HG03045 (cell line): ENCODE data around the gene MAP3K13.
"Not testable (repeated sequence)": the region's sequence is repeated elsewhere in the genome, so short reads cannot be mapped to it uniquely, and the experiment has no call there.

Source experiments
- ATAC-seq: cut with Tn5 transposase; IDR thresholded peaks from one replicate; pipeline ENCODE4 v1.9.1; 2021; ENCODE audit warnings: mild to moderate bottlenecking, moderate library complexity; ENCODE audit not compliant: unreplicated experiment

MAP3K13 gene

DNA sequence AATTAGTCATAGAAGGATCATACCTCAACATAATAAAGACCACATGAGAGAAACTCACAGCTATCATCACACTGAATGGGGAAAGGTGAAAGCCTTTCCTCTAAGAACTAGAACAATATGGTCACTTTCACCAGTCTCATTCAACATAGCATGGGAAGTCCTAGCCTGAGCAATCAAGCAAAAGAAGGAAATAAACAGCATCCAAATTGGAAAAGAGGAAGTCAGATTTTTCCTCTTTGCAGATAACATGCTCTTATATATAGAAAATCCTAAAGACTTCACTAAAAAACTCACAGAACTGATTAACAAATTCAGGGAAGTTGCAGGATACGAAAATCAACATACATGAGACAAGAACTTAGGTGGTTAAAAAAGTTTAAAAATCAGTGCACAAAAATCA, 24.7 kb downstream of the MAP3K13 start:
- ATAC-seq = no peak

DNA sequence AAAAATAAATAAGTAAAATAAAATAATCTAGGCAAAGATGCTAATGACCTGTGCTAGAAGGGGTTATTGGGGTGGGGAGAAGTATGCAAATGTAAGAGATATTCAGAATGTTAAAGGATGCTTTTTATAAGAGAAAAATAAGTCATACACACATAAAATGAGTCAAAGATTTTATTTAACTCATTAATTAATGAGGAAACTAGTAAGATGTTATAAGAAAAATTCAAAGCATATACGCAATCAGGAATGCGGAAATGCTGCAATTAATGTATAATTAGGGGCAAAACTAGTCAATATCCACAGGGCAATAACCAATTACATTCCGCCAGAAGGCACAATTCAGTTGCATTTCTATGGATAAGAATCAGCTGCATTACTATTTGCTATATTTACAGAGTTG, 30.1 kb downstream of the MAP3K13 start:
- no peak for ATAC-seq

DNA sequence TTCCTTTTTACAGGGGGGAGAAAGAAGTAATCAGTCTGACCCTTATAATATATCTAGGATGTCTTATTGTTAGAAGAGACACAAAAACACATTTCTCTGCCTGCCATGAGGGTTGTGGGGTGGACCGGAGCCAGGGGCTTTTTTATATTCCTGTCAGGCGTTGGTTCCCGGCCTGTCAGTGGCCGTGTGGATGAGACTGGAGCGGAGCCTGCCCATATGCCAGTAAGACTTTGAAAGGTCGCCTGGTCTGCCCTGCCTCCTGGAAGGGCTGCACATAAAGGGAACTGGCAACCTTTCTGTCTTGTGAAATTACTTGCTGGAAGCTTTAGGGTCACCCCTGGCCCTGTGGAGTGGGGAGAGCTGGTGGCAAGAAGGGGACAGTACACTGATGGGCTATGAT, 34.7 kb downstream of the MAP3K13 start:
- no peak for ATAC-seq

DNA sequence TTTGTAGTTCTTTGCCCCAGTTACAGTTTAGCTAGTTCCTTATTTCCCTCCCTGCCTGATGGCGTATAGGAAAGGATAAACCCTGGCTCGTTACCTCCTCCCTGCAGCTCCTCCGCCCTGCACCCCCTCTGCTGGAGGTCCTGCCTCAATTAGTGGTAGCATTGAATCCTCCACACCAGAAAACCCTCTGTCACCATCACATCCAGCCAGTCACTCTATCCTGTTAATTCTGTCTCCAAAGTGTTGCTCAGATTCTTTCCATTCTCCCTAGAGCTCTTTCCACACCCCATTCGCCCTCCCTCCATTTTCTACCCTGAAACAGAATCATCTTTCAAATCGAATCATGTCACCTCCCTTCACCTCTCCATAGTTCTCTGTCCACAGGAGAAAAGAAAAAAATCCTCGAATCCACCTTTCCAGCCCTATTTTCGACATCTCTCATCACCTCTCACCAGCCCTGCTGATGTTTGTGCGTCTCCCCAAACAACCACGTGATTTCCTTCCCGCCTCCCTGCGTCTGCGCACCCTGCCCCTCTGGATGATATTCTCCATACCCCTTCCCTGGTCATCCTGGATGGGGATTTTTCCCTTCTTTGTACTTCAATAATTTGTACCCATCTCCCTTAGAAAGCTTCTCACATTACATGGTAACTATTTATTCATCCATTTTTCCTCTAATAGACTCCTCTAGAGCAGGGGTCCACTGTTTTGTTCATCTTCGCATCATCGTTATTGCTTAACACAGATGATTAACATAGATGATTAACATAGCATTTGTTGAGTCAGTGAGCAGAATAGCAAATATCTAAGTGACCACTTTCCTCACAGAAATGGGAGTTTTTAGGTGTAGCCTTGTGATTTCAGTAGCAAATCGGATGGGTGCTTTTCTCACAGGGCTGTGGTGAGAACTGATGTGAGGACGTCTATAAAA, 37.1 kb downstream of the MAP3K13 start:
- ATAC-seq = no peak

DNA sequence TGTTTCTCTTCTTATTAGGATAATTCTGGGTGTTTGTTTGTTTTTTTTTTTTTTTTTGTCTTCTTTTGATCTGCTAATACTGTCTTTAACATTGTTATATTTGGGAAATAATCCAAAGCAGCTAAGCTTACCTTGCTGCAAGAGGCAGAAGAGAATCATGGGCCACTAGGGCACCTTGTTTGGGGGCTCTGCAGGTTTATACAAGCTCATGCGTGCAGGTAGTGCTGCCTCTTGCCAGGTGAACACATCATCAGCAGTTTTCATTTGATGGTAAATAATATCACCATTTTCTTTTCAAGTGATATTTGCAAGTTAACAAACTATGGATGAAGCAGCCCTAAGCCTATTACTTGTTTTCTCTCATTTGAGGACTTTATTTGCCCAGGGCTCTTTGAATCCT, 37.9 kb downstream of the MAP3K13 start:
- ATAC-seq = no peak

DNA sequence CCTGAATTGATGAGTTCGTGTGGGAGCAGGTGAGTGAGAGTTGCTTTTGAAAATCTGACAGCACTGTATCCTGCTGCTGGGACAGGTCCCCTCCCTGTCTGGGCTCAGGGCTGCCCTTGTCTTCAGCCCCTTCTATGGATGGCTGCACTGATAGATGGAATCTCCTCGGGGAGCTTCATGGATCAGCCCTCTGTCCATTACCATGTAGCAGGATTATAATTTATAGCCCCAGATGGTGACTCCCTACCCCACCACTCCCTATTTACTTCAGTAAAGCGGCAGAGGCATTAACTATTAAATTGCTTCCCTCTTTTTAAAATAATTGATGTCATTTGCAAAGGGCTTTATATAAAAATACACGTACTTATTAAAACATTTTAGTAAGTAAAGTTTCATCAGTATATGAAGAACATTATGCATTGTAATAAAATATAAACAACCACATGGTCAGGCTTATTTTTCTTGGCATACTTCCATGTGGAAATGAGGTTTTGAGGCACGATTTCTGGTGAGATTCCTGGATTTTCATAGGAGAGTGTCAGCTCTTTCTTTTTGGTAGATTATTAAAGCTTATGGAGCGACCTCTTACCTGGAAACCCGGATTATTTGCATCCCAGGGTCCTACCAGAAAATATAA, 38.5 kb downstream of the MAP3K13 start:
- no peak for ATAC-seq

DNA sequence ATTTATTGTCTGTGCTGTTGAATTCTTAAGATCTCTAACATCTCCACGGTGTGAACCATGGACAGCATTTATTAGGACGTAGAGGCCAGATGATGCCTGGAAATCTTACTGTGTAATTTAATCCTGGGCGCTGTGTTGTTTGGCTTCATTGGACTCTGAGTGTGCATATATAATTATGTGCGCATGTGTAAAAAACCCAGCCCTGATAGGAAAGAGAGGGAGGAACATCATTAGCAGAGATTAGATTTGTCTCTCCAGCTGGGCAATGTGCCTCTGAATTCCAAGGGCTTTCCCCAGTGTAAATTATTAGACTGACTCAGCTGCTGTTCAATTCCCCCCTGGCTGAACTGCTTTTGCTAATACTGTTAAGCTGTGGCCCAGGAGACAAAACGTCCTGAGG, 39.6 kb downstream of the MAP3K13 start:
- no peak for ATAC-seq

DNA sequence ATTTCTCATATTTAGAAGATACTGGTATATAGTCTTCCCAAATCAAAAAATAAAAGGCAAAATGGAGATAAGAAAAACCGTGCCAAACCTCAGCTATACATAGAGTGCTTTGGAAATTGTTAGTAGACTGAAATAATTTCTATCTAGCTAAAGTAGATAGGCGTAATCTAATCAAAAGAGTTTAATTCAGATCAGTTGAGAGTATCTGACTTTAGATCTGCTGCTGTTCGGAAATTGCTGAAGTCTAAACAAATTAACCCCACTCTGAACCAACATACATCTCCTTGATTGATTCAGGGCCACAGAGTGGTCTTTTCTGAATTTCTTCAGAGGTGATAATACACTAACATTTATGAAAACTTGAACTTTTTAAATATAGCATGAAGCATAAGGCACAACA, 40.1 kb downstream of the MAP3K13 start:
- no peak for ATAC-seq

DNA sequence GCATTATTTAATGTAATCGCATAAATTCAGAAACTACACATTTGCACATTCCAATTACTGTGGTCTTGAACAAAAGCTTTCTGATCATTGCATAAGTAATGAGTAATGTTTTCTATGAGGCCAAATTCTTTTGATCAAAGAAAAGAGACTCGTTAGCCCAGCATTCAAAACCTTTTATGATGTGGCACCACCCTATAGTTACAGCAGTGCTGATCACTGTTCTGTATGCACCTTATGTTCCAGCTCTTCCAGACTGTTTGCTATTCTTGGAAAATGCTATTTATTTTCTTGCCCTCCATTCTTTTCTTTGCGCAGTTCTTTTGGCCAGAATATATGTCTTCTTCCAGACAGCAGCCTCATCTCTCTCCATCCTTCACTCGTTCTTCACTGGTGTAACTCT, 42.3 kb downstream of the MAP3K13 start:
- ATAC-seq = no peak

DNA sequence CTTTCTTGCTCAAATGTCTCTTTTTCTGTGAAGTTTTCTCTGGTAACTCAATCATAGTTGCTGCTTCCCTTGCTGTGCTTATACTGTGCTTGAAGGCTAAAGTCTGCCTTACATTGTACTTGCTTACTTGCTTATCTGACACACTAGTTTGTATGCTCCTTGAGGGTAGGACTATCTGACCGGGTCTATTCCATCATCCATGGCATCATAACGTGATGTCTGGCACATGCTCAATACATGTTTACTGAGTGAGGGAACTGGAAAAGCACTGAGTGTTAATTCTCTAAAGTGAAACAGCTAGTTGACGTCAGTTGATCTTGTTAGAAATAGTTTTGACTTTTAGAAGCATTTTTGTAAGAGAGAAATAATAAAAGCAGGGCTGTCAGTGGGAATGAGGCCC, 42.7 kb downstream of the MAP3K13 start:
- no peak for ATAC-seq

DNA sequence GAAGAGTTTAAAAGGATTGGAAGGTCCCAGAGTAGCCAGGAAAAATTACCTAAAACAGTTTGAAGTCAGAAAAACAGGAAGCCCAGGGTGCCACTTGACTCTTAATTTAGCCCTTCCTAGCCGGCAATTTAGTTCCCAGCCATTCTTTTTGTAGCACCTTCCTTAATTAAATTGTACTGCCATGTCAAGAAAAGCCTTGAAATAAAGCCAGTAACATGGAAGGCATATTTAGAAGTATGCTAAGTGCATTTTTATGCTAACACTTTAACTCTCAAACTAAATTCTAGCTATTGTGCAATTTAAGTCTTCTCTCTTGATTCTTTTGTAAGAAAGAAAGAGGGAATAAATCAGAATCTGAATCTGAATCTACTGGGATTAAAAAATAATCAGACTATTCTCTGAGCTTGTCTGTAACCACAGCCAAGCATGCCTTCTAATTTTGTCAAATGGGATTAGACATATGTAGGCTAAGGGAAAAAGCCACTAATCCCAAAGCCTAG, 43.2 kb downstream of the MAP3K13 start:
- ATAC-seq = no peak

DNA sequence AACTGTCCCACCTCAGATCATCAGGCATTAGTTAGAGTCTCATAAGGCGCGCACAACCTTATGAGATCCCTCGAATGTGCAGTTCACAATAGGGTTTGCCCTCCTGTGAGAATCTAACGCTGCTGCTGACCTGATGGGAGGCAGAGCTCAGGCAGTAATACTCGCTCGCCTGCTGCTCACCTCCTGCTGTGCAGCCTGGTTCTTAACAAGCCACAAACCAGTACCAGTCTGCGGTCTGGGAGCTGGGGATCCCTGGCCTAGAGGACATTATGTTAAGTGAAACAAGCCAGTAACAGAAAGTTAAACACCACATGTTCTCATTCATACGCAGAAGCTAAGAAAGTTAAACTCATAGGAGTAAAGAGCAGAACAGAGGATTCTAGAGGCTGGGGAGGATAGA, 47.0 kb downstream of the MAP3K13 start:
- no peak for ATAC-seq

DNA sequence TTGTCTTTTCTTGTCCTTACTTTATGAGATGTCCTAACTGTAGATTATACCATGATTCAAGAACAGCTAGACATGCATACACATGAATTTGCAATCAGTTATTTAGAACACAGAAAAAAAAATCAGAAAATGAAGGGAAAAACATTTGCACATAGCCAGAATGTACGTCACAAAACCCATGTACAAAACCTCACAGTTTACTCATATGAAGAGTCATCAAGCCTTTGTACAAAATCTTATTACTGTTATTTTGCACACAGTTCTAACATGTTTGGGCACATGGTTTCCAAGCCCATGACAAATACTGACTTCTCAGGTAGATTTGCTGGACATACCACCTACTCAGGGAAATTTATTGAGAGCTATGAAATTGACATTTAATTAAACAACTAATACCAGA, 48.2 kb downstream of the MAP3K13 start:
- no peak for ATAC-seq

DNA sequence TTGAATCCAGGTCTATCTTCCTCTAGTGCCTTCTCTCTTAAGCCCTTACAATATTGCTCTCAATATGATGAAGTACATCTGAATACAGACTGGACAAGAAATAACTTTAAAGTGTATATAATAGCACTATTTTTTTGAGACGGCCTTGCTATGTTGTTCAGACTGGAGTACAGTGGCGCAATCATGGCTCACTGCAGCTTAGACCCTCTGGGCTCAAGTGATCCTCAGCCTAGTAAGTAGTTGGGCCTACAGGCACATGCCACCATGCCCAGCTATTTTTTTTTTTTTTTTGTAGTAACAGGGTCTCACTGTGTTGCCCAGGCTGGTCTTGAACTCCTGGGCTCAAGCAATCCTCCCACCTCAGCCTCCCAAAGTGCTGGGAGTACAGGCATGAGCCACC, 53.6 kb downstream of the MAP3K13 start:
- ATAC-seq = no peak

DNA sequence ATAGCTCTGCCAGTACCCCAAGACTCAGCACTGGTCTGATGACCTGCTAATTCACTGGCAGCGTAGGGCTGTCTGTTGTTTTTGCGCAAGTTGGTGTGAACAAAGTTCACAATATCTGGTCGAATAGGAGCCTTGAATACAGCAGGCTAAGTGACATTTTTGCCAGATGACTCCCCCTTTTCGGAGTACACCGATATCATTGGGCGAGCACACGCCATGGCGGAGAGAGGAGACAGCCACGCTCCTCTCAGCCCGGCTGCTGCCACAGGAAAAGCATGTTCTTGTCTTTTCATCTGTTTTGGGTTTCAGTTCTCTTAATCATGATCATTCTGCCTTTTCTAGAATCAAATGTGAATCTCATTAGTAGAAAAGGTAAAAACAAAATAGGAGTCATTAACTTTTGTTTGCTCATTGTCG, 55.6 kb downstream of the MAP3K13 start:
- not testable (repeated sequence) for ATAC-seq

DNA sequence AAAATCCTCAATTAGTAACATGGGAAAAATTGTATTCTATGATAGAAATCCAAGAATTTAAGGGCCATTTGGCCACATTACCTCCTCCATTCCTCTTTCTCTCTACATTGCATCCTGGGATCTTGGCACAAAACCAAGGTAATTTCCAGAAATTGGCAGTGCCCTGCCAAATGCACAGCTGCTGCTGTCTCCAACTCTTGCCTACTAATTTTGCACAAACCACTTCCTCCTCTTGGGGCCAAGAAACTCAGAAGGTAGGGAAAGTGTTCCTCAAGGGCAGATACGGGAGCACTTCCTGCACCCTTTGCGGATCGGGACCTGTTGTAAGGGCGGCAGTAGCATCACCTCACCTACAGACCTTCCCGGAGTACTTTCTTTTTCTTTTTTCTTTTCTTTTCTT, 57.8 kb downstream of the MAP3K13 start:
- ATAC-seq = no peak

DNA sequence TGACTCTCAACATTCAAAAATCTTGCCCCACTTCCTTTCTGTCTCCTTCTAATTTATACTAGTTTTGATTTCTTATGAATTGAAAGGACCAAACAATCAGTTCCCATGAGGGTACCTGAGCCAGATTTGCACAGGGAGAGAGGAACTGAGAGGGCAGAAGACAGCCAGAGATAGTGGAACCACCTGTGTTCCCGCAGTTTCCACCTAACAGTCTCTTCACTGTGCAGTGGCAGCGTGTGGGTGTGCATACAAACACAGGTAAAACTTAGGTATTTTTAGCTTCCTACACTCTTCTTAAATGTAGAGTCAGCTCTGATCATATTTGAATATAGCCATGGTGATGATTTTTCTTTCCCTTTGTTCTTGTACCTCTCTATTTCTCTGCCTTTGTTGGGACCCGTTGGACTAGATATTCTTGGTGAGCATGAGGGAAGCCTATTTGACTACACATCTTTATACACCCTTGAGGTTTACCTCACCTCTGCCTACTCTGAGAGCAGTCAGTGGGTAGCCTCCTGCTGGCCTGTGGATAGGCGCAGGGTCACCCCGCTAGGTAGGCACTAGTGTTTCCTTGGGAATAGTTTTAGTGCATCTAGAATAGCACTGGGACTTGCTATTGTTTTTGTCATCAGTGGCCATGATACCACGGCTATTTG, 58.8 kb downstream of the MAP3K13 start:
- peak; percentile 61 for ATAC-seq

DNA sequence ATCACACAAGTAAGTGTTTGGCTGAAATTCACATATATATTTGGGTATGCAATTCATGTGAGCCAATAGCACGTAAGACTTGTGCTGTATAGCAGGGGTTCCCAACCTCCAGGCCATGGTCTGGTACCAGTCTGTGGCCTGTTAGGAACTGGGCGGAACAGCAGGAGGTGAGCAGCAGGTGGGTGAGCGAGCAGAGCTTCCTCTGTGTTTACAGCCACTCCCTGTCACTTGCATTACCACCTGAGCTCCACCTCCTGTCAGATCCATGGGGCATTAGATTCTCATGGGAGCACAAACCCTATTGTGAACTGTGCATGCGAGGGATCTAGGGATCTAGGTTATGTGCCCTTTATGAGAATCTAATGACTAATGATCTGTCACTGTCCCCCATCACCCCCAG, 59.7 kb downstream of the MAP3K13 start:
- no peak for ATAC-seq

DNA sequence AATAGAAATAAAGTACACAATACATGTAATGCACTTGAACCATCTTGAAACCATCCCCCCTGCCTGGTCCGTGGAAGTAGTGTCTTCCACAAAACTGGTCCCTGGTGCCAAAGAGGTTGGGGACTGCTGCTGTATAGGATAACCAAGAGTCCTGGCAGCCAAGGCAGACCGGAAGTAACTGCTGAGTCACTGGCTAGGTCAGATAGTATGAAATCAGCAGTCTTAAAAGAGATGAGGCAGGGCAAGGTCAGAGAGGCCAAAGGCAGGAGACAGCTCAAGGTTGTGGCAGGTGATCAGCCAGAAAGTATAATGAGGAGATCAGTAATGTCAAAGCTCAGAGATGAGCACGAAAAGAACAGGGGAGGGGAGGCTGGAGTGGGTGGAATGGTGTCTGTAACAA, 60.2 kb downstream of the MAP3K13 start:
- no peak for ATAC-seq

DNA sequence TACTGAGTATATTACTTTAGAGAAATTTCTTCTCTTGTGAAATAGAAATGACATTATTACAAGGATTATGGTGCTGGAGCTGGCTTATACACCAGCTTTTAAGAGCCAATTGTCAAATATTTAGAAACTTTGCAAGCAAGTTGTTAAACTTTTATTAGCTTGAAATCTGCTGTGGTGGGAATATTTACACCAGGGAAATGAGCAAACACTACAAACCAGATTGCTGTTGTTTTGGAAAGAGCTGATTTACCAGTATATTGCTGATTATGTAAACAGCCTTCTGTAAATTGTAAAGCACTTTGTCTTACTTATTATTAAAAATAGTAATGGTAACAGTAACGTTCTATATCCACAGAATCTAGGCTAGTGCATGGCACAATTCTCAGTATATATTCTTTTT, 61.5 kb downstream of the MAP3K13 start:
- ATAC-seq = no peak

DNA sequence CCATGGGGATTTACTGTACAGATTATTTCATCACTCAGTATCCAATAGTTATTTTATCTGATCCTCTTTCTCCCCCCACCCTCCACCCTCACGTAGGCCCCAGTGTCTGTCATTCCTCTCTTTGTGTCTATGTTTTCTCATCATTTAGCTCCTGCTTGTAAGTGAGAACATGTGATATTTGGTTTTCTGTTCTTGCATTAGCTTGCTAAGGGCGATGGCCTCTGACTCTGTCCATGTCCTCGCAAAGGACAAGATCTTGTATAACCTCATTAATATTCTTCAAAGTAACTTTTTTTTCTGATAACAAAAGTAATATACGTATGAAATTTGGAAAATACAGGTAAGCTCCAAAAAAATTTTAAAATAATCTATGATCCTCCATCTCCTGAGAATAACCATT, 67.4 kb downstream of the MAP3K13 start:
- no peak for ATAC-seq
